RWPE2 (cell line): ENCODE measurements around the gene HECW1.
"Not testable (repeated sequence)": the region's sequence is repeated elsewhere in the genome, so short reads cannot be mapped to it uniquely, and the experiment has no call there.

Source experiments
- ATAC-seq: fragments of 200-7000 bp; cut with Tn5 transposase; 3 replicates; pipeline ENCODE4 v1.9.1; 2021; ENCODE audit warnings: low read depth
- DNase-seq: peaks from one replicate; pipeline ENCODE4 v3.0.0-alpha.2; 2020; ENCODE audit warnings: low spot score
- H3K27ac ChIP-seq: fragments of 450-650 bp; 2 replicates; pipeline ENCODE4 v1.5.1; 2017; ENCODE audit warnings: mild to moderate bottlenecking; ENCODE audit not compliant: poor library complexity, severe bottlenecking
- H3K27me3 ChIP-seq: fragments of 250-450 bp; sonication (Bioruptor Pico); 2 replicates; pipeline ENCODE4 v1.5.1; 2021; ENCODE audit warnings: mild to moderate bottlenecking, moderate library complexity; ENCODE audit not compliant: insufficient read depth, poor library complexity, severe bottlenecking
- H3K36me3 ChIP-seq: fragments of 250-450 bp; sonication (Bioruptor Pico); 2 replicates; pipeline ENCODE4 v1.5.1; 2020; ENCODE audit warnings: low read depth, mild to moderate bottlenecking, moderate library complexity
- H3K4me1 ChIP-seq: fragments of 250-450 bp; sonication (Bioruptor Pico); 2 replicates; pipeline ENCODE4 v1.5.1; 2021; ENCODE audit warnings: mild to moderate bottlenecking, moderate library complexity; ENCODE audit not compliant: insufficient read depth, poor library complexity, severe bottlenecking
- H3K4me3 ChIP-seq: fragments of 250-450 bp; sonication (Bioruptor Pico); 2 replicates; pipeline ENCODE4 v1.5.1; 2021; ENCODE audit warnings: mild to moderate bottlenecking, moderate library complexity; ENCODE audit not compliant: severe bottlenecking
- H3K9me3 ChIP-seq: fragments of 250-450 bp; sonication (Bioruptor Pico); 2 replicates; pipeline ENCODE4 v1.5.1; 2021; ENCODE audit warnings: mild to moderate bottlenecking, moderate library complexity; ENCODE audit not compliant: severe bottlenecking
- TF ChIP-seq, protein P1 (sequence below): fragments of 450-650 bp; IDR thresholded peaks from one replicate; pipeline ENCODE4 v1.5.1; 2017; ENCODE audit warnings: mild to moderate bottlenecking, moderate library complexity; ENCODE audit not compliant: poor library complexity, severe bottlenecking

Gene HECW1

DNA sequence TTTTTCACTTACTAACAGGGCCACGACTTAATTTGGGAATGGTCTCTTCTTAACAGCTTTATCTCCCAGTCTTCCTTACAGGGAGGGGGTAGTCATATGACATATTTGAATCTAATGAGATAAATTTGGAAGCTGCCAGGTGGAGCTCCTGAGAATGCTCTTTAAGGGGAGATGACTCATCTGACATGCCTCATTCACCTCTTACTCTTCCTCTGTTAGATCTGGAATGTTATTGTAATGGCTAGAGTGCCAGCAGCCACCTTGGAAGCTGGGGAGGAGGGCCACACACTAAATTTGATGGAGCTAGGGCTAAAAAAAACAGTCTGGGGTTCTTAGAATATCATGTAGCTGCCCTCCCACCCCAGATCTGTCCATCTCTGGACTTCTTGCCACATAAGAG lies 22.7 kb downstream of the HECW1 start:
- Histone ChIP-seq H3K27ac (no peak overlapping the region), H3K36me3 (no peaks in the 10 kb centered on the region), H3K9me3 (no peaks in the 10 kb centered on the region), H3K4me1 (no peaks in the 10 kb centered on the region), H3K27me3 (no peaks in the 10 kb centered on the region), H3K4me3 (no peak overlapping the region)
- ATAC-seq (peak; percentile 80), DNase-seq (no peak)
- TF ChIP-seq, protein P1, sequence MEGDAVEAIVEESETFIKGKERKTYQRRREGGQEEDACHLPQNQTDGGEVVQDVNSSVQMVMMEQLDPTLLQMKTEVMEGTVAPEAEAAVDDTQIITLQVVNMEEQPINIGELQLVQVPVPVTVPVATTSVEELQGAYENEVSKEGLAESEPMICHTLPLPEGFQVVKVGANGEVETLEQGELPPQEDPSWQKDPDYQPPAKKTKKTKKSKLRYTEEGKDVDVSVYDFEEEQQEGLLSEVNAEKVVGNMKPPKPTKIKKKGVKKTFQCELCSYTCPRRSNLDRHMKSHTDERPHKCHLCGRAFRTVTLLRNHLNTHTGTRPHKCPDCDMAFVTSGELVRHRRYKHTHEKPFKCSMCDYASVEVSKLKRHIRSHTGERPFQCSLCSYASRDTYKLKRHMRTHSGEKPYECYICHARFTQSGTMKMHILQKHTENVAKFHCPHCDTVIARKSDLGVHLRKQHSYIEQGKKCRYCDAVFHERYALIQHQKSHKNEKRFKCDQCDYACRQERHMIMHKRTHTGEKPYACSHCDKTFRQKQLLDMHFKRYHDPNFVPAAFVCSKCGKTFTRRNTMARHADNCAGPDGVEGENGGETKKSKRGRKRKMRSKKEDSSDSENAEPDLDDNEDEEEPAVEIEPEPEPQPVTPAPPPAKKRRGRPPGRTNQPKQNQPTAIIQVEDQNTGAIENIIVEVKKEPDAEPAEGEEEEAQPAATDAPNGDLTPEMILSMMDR, result no peak

DNA sequence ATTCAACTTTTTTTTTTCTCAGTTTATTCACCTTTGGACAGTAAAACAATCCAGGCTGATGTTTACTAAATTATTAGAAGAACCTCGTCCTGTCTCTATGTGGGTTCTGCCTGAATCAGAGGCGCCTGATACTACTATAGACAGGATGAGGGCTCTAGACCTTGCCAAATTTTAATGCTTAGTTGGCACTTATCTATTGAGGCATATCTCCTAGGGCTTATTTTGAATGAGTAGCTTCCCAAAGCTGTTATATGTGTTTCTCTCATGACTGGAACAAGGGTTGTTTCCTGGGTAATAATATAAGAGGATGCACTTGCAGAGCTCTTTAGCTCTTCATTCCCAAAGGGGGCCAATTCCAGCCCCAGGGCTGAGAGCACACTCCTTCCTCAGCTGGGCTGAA lies 23.6 kb downstream of the HECW1 start:
- ATAC-seq, result no peak
- no peak for DNase-seq

DNA sequence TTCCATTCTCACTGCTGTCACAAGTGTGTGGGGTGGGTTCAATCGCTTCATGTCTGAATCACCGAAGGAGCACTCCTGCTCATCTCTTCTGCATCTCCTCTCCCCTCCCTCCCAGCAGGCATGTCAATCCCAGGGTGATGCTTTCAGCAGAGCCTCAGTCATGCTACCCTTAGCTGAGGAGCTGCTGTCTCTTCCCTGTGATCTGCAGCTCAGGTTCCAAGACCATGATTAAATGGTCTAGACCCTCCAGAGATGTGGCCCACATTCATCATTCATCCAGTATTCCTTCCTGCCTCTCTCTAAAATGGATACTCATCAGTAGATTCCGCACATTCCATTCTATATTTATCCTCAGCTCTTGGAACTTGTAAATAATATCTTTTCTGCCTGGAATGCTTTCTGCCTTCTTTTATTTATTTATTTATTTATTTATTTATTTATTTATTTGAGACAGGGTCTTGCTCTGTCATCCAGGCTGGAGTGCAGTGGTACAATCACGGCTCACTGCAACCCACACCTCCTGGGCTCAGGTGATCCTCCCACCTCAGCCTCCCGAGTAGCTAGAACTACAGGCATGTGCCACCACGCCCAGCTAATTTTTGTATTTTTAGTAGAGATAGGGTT lies 24.8 kb downstream of the HECW1 start:
- DNase-seq, H3K4me1 ChIP-seq: not testable (repeated sequence)

More for the DNA sequence above, 23.6 kb downstream of the HECW1 start:
- H3K4me1 ChIP-seq, result no peaks in the 10 kb centered on the region
- H3K27ac ChIP-seq, result no peak overlapping the region
- H3K4me3 ChIP-seq, result no peak overlapping the region
- H3K36me3 ChIP-seq, result no peaks in the 10 kb centered on the region
- TF ChIP-seq, protein P1, result no peak
- no peaks in the 10 kb centered on the region for H3K9me3 ChIP-seq
- H3K27me3 ChIP-seq, result no peaks in the 10 kb centered on the region

DNA sequence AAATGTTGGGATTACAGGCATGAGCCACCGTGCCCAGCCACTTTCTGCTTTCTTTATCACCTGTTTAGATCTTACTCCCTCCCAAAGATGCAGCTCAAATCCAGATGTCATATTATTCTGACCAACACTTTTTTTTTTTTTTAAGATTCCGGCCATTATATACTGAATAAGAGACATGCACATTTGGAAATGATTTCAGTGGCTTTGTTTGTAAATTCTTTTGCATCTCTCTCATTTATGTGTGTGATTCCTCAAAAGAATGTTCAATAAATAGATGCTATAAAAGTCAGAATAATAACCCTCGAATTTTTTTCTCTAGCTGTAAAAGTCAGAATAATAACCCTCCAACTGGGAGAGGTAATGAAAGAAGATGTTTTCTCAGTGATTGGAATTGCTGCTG lies 25.4 kb downstream of the HECW1 start:
- TF ChIP-seq, protein P1, result no peak
- ATAC-seq (no peak), DNase-seq (no peak)
- no peaks in the 10 kb centered on the region for H3K4me1 ChIP-seq
- H3K27me3 ChIP-seq, result no peaks in the 10 kb centered on the region
- H3K27ac ChIP-seq, result no peak overlapping the region
- no peaks in the 10 kb centered on the region for H3K36me3 ChIP-seq
- no peak overlapping the region for H3K4me3 ChIP-seq
- no peaks in the 10 kb centered on the region for H3K9me3 ChIP-seq

More for the DNA sequence above, 24.8 kb downstream of the HECW1 start:
- not testable (repeated sequence) for H3K27me3 ChIP-seq, H3K4me3 ChIP-seq, H3K9me3 ChIP-seq, H3K36me3 ChIP-seq, H3K27ac ChIP-seq, ATAC-seq

DNA sequence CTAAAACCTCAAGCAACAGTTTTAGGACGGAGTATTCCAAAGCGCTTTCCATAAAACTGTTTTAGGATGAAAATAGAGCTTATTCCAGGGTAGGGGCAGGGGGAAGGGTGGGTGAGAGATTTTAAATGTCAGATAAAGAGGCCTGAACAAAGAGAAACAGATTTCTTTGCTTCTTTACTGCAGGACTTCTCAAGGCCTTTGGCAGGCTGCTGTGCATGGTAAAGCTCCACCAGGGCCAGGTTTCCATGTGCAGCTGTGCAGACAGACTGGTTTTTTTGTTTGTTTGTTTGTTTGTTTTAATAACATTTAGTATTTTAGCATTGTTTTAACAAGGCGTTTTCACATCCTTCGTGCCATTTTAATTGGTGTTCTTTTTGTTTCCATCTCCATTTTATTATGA lies 26.3 kb downstream of the HECW1 start:
- no peak overlapping the region for H3K27ac ChIP-seq
- H3K4me3 ChIP-seq, result no peak overlapping the region
- ATAC-seq, result no peak
- H3K4me1 ChIP-seq, result peaks cover 3% of the 10 kb centered on the region
- H3K9me3 ChIP-seq, result no peaks in the 10 kb centered on the region
- TF ChIP-seq, protein P1, result no peak
- no peaks in the 10 kb centered on the region for H3K27me3 ChIP-seq
- no peak for DNase-seq
- no peaks in the 10 kb centered on the region for H3K36me3 ChIP-seq
